Subcutaneous abdominal adipose tissue (tissue), 5 donors: ENCODE measurements around the gene TMEM131.

Source experiments
- H3K27ac ChIP-seq: one replicate; pipeline ENCODE4 v1.7.0; 2013; ENCODE audit warnings: low read depth, mild to moderate bottlenecking, inconsistent platforms, low read length, moderate library complexity
- H3K27me3 ChIP-seq, 5 donors: one replicate each; pipeline ENCODE4 v1.7.0; 2013; ENCODE audit warnings: low read length in 5 of 5, inconsistent platforms in 1 of 5; ENCODE audit not compliant: control insufficient read depth in 5 of 5, insufficient read depth in 4 of 5
- H3K36me3 ChIP-seq, 5 donors: one replicate each; pipeline ENCODE4 v1.7.0; 2013; ENCODE audit warnings: low read length in 5 of 5; ENCODE audit not compliant: control insufficient read depth in 5 of 5, insufficient read depth in 5 of 5
- H3K4me1 ChIP-seq, 5 donors: one replicate each; pipeline ENCODE4 v1.7.0; 2013; ENCODE audit warnings: low read length in 5 of 5, mild to moderate bottlenecking in 3 of 5, moderate library complexity in 1 of 5; ENCODE audit not compliant: control insufficient read depth in 5 of 5, insufficient read depth in 5 of 5
- H3K4me3 ChIP-seq, 5 donors: one replicate each; pipeline ENCODE4 v1.7.0; 2013; ENCODE audit warnings: low read length in 5 of 5, low read depth in 1 of 5
- H3K9ac ChIP-seq, 5 donors: one replicate each; pipeline ENCODE4 v1.7.0; 2013; ENCODE audit warnings: low read length in 5 of 5, mild to moderate bottlenecking in 4 of 5, moderate library complexity in 3 of 5
- H3K9me3 ChIP-seq, 5 donors: one replicate each; pipeline ENCODE4 v1.7.0; 2013; ENCODE audit warnings: low read length in 5 of 5; ENCODE audit not compliant: control insufficient read depth in 5 of 5
- donor health status: healthy.
- donor health status: healthy.
- donor health status: healthy.
- donor health status: healthy.
- donor health status: healthy.

The TMEM131 gene

GRCh38 chr2:97760480-97761049 is 235.2 kb downstream of the TMEM131 start:
- Histone ChIP-seq H3K9ac (no peak overlapping the region), H3K4me1 (peaks cover 0 to 36% (median 4%) of the 10 kb centered on the region in 5 donors), H3K36me3 (peaks cover 6 to 93% (median 85%) of the 10 kb centered on the region in 5 donors), H3K9me3 (no peaks in the 10 kb centered on the region), H3K27me3 (no peaks in the 10 kb centered on the region), H3K4me3 (no peak overlapping the region), H3K27ac (no peak overlapping the region)

- H3K9ac ChIP-seq, result no peak overlapping the region
- H3K27me3 ChIP-seq, result no peaks in the 10 kb centered on the region
- peaks cover 0 to 43% (median 4%) of the 10 kb centered on the region in 5 donors for H3K4me1 ChIP-seq
- H3K36me3 ChIP-seq, result peaks cover 5 to 93% (median 81%) of the 10 kb centered on the region in 5 donors
- no peaks in the 10 kb centered on the region for H3K9me3 ChIP-seq
- H3K27ac ChIP-seq, result no peak overlapping the region
- H3K4me3 ChIP-seq, result no peak overlapping the region
Measured at GRCh38 chr2:97759727-97760407, 235.9 kb downstream of the TMEM131 start.

- H3K4me3 ChIP-seq, result no peak overlapping the region
- H3K4me1 ChIP-seq, result peaks cover 0 to 57% (median 4%) of the 10 kb centered on the region in 5 donors
- H3K9me3 ChIP-seq, result no peaks in the 10 kb centered on the region
- H3K27me3 ChIP-seq, result no peaks in the 10 kb centered on the region
- H3K36me3 ChIP-seq, result peaks cover 5 to 82% (median 68%) of the 10 kb centered on the region in 5 donors
- no peak overlapping the region for H3K9ac ChIP-seq
- H3K27ac ChIP-seq, result no peak overlapping the region
Measured at GRCh38 chr2:97758131-97758705, 237.5 kb downstream of the TMEM131 start.

GRCh38 chr2:97757062-97757461 is 238.7 kb downstream of the TMEM131 start:
- no peak overlapping the region for H3K4me3 ChIP-seq
- H3K4me1 ChIP-seq, result peaks cover 0 to 60% (median 4%) of the 10 kb centered on the region in 5 donors
- H3K9me3 ChIP-seq, result no peaks in the 10 kb centered on the region
- H3K9ac ChIP-seq, result no peak overlapping the region
- peaks cover 5 to 70% (median 58%) of the 10 kb centered on the region in 5 donors for H3K36me3 ChIP-seq
- no peaks in the 10 kb centered on the region for H3K27me3 ChIP-seq
- H3K27ac ChIP-seq, result no peak overlapping the region

GRCh38 chr2:97755491-97755890 is 240.3 kb downstream of the TMEM131 start:
- H3K27ac ChIP-seq, result peak overlapping the region; percentile 51
- H3K4me3 ChIP-seq, result no peak overlapping the region
- H3K9ac ChIP-seq, result no peak overlapping the region
- no peaks in the 10 kb centered on the region for H3K9me3 ChIP-seq
- H3K4me1 ChIP-seq, result peaks cover 0 to 48% (median 2%) of the 10 kb centered on the region in 5 donors
- H3K27me3 ChIP-seq, result no peaks in the 10 kb centered on the region
- peaks cover 12 to 64% (median 43%) of the 10 kb centered on the region in 5 donors for H3K36me3 ChIP-seq

GRCh38 chr2:97754690-97755346 is 240.9 kb downstream of the TMEM131 start:
- no peak overlapping the region for H3K9ac ChIP-seq
- H3K27ac ChIP-seq, result peak overlapping the region; percentile 59
- H3K36me3 ChIP-seq, result peaks cover 12 to 64% (median 40%) of the 10 kb centered on the region in 5 donors
- no peaks in the 10 kb centered on the region for H3K9me3 ChIP-seq
- H3K27me3 ChIP-seq, result no peaks in the 10 kb centered on the region
- H3K4me1 ChIP-seq, result peaks cover 0 to 46% (median 0%) of the 10 kb centered on the region in 5 donors
- H3K4me3 ChIP-seq, result no peak overlapping the region

GRCh38 chr2:97752342-97753334 is 243.1 kb downstream of the TMEM131 start:
- Histone ChIP-seq H3K36me3 (peaks cover 12 to 45% (median 24%) of the 10 kb centered on the region in 5 donors), H3K4me1 (peaks cover 0 to 30% (median 3%) of the 10 kb centered on the region in 5 donors), H3K27me3 (no peaks in the 10 kb centered on the region), H3K27ac (no peak overlapping the region), H3K9ac (no peak overlapping the region), H3K9me3 (no peaks in the 10 kb centered on the region), H3K4me3 (no peak overlapping the region)

- Histone ChIP-seq H3K9ac (no peak overlapping the region), H3K9me3 (no peaks in the 10 kb centered on the region), H3K4me3 (no peak overlapping the region), H3K36me3 (peaks cover 9 to 36% (median 17%) of the 10 kb centered on the region in 5 donors), H3K27ac (no peak overlapping the region), H3K27me3 (no peaks in the 10 kb centered on the region), H3K4me1 (peaks cover 0 to 30% (median 3%) of the 10 kb centered on the region in 5 donors)
Measured at GRCh38 chr2:97751752-97752151, 244.0 kb downstream of the TMEM131 start.

GRCh38 chr2:97750017-97750416 is 245.7 kb downstream of the TMEM131 start:
- Histone ChIP-seq H3K4me1 (peaks cover 0 to 19% (median 3%) of the 10 kb centered on the region in 5 donors), H3K27me3 (no peaks in the 10 kb centered on the region), H3K27ac (no peak overlapping the region), H3K9me3 (no peaks in the 10 kb centered on the region), H3K36me3 (peaks cover 0 to 22% (median 7%) of the 10 kb centered on the region in 5 donors), H3K4me3 (no peak overlapping the region), H3K9ac (no peak overlapping the region)
